GM23248 (cell line): ENCODE measurements around the gene MRPL33.

ENCODE experiments used
- EZH2 ChIP-seq: fragments of 200-600 bp; sonication (generic); IDR thresholded peaks from 2 replicates; pipeline ENCODE4 v1.6.1; 2018; ENCODE audit warnings: antibody characterized with exemption, mild to moderate bottlenecking; ENCODE audit not compliant: insufficient read depth, poor library complexity, severe bottlenecking
- EZH2phosphoT487 ChIP-seq: fragments of 200-600 bp; sonication (generic); IDR thresholded peaks from 2 replicates; pipeline ENCODE4 v1.6.1; 2018; ENCODE audit warnings: antibody characterized with exemption, moderate library complexity, mild to moderate bottlenecking, low read depth; ENCODE audit not compliant: insufficient read depth

DNA sequence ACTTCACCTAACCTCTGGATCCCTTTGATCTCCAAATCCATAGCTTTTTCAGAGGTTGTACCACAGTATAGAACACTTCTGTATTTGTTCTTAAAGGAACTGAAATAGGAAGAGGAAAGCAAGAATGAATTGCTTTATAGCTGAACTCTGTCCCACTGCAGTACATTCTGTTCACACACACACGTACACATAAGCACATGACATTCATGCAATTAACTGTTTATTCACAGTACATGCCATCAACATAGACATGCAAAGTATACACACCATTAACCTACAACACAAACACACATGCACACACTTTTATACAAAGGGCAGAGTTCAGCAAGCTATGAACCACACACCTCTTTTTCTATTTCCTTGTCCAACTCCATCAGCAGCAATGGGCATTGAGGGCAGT is 43.2 kb downstream of the MRPL33 start:
- TF ChIP-seq EZH2phosphoT487, result no peak
- no peak for TF ChIP-seq EZH2
